ENCODE data around the gene TSFM.

TSFM gene

GRCh38 chr12:57746025-57746424 lies 36.6 kb upstream of the TSFM start:
- no peak for DNase-seq

- no peak for DNase-seq
Observed at GRCh38 chr12:57749061-57749460, 33.5 kb upstream of the TSFM start.

GRCh38 chr12:57750561-57751431 lies 31.8 kb upstream of the TSFM start:
- no peak for DNase-seq

- no peak for DNase-seq
Observed at GRCh38 chr12:57751432-57751787, 31.2 kb upstream of the TSFM start.

- peak; percentile 98 for DNase-seq
Observed at GRCh38 chr12:57751788-57752667, 30.6 kb upstream of the TSFM start, which contains the start of gene CDK4. Gene CDK4 (minus strand): TSS chr12:57752310. CDS start chr12:57751717, 593 bp downstream.

GRCh38 chr12:57752668-57753000 lies 30.0 kb upstream of the TSFM start:
- DNase-seq: no peak

DNA sequence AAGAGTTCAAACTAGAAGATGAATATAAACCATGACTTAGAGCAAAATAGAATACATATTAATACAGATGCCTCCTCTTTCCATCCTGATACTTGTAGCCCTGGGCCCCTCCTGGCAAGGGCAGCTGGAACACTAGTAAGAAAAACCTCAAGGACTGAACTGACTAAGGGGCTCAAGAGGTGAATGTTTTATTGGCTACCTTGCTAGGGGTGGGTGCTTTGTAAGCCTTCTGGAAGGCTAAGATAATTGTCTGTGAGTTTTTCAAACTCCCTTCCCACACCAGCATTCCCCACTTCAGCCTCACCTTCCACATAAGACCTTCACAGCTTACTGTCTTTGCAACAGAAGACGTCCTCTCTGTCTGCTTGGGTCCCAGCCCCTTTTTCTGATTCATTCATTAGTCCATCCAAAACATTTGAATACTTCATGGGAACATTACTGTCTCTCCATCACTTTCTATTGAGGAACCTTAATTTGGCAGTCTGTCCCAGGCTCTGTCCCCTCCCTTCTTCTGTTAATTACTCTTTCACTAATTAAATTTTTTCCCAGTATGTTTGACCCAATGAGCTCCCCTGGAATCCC lies 28.7 kb upstream of the TSFM start:
- no peak for DNase-seq

GRCh38 chr12:57754411-57755193 lies 28.0 kb upstream of the TSFM start, which contains the start of gene MARCHF9:
Gene MARCHF9 (plus strand): TSS chr12:57755103. CDS start chr12:57755529, 426 bp downstream.
- DNase-seq: peak; percentile 76

- DNase-seq: no peak
Observed at GRCh38 chr12:57755194-57755453, 27.5 kb upstream of the TSFM start.

GRCh38 chr12:57755454-57756372 lies 26.9 kb upstream of the TSFM start:
- DNase-seq: peak; percentile 14

GRCh38 chr12:57756406-57757341 lies 25.9 kb upstream of the TSFM start:
- DNase-seq: peak; percentile 46

DNA sequence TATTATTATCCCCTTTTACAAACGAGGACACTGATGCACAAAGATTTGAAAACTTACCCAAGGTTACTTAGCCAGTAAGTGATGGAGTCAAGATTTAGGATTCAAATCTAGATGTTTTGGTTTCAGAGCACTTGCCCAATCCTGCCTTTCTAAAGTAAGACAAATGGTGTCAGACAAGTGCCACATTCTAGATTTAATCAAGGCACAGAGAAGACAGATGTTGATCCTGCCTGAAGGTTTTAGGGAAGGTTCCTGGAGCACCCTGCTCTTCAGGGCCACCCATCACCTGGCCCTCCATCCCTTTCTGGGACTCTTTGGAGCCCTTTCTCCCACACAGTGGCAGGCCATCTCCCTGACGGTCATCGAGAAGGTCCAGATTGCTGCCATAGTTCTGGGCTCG lies 24.8 kb upstream of the TSFM start:
- DNase-seq: no peak

GRCh38 chr12:57758552-57759359 lies 23.8 kb upstream of the TSFM start:
- no peak for DNase-seq

GRCh38 chr12:57759360-57759980 lies 23.1 kb upstream of the TSFM start:
- DNase-seq: no peak

GRCh38 chr12:57760347-57760982 lies 22.1 kb upstream of the TSFM start:
- DNase-seq: no peak

DNA sequence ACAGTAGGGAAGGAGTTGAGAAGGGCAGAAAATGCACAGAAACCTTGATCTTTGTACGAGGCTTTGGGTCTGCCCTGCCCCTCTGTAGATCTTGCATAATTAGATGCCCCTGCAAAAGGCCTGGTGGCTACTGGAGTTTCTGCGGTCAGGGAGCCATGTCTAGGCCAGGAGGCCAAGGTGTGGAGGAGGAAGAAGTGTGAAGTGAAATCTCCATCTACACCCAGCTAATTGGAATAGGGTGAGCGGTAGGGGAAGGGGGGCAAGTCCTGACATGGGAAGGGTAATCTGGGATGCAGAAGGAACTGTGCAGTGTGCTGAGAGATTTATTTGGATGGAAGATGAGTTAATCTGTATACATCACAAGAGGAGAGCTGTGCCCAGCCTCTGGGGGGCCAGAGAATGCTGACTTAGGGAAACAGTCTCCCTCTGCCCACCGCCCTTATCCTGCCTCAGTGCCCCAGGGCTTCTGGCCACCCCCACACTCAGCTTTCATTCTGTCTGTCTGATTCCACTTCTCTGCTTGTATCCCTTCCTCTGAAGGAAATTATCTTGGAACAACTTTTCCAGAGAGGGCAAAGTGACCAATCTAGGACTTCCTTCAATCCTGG lies 21.1 kb upstream of the TSFM start:
- no peak for DNase-seq

DNA sequence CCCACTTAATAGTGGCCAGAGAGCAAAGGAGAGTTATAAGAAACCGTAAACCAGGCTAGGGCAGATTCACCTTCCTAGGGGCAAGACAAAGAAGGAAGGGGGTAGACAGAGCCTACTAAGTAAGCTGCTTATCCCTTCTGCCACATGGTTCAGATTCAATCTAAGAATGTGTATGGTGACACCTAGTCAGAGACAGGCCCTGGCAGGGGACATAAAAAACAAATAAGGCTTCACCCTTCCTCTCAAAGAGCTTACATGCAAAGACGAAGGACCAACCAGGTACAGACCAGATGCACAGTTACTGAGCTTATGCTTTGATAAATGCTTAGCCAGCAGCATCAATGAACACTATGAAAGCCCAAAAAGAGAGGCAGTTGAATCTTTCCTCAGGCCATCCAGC lies 20.1 kb upstream of the TSFM start:
- DNase-seq: no peak

Measured in effector CD8-positive, alpha-beta T cell (primary cell).